HG02588 (cell line): ENCODE data around the gene MAP3K6.
"Not testable (repeated sequence)": the region's sequence is repeated elsewhere in the genome, so short reads cannot be mapped to it uniquely, and the experiment has no call there.

Experiments
- ATAC-seq: cut with Tn5 transposase; IDR thresholded peaks from one replicate; pipeline ENCODE4 v1.9.1; 2021; ENCODE audit warnings: mild to moderate bottlenecking, moderate library complexity; ENCODE audit not compliant: unreplicated experiment

The MAP3K6 gene, protein sequence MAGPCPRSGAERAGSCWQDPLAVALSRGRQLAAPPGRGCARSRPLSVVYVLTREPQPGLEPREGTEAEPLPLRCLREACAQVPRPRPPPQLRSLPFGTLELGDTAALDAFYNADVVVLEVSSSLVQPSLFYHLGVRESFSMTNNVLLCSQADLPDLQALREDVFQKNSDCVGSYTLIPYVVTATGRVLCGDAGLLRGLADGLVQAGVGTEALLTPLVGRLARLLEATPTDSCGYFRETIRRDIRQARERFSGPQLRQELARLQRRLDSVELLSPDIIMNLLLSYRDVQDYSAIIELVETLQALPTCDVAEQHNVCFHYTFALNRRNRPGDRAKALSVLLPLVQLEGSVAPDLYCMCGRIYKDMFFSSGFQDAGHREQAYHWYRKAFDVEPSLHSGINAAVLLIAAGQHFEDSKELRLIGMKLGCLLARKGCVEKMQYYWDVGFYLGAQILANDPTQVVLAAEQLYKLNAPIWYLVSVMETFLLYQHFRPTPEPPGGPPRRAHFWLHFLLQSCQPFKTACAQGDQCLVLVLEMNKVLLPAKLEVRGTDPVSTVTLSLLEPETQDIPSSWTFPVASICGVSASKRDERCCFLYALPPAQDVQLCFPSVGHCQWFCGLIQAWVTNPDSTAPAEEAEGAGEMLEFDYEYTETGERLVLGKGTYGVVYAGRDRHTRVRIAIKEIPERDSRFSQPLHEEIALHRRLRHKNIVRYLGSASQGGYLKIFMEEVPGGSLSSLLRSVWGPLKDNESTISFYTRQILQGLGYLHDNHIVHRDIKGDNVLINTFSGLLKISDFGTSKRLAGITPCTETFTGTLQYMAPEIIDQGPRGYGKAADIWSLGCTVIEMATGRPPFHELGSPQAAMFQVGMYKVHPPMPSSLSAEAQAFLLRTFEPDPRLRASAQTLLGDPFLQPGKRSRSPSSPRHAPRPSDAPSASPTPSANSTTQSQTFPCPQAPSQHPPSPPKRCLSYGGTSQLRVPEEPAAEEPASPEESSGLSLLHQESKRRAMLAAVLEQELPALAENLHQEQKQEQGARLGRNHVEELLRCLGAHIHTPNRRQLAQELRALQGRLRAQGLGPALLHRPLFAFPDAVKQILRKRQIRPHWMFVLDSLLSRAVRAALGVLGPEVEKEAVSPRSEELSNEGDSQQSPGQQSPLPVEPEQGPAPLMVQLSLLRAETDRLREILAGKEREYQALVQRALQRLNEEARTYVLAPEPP (N-terminal part only)

DNA sequence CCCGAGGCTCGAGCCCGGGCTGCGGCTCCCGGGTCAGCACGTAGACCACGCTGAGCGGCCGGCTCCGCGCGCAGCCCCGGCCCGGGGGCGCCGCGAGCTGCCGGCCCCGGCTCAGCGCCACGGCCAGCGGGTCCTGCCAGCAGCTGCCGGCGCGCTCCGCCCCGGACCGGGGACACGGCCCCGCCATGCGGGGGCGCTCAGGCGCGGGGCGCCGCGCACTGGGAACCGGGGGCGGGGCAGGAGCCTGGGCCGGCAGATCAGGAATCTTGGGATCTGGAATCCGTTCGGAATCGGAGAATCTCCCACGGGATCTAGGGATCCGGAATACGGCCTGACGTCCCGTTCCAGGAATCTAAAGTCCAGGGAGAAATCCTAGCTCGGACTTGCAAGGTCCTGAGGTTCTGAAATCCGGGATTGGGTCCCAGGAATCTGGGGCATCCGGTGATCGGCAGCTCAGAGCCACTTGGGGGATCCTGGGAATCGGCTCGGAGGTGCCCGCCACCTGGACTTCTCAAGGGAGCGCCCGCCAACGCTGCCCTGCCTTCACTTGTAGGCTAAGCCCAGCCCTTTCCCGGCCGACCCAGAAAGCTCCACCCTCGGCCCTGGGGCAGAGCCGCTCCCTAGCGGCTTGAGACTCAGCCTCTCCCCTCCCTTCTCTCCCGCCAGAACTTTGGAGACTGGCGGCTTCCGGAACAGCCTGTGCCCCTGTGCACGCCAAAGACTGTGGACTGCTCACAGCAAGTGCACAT lies at the start of gene MAP3K6:
TSS of gene MAP3K6 (minus strand) at position 551 of the 749 bp plus-strand sequence. CDS start at position 187, 364 bp downstream.
- ATAC-seq = no peak

DNA sequence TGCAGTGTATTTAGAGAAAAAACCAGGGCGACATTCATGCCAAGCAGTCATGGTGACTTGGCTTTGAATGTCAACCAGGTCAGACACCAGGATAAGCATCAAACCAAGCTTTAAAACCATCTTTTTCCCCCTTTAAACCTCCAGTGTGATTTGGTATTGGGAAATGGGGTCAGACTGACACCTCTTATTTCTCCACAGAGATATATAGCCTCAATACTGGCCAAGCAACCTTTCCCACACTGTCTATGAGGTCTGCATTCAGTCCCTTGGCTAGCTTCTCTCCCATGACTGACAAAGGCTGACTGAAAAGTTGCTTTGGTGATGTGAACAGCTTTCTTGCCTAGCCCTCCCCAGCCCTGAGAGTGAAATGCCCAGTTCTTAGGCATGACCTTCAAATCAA lies 47.3 kb upstream of the MAP3K6 start:
- ATAC-seq = no peak

DNA sequence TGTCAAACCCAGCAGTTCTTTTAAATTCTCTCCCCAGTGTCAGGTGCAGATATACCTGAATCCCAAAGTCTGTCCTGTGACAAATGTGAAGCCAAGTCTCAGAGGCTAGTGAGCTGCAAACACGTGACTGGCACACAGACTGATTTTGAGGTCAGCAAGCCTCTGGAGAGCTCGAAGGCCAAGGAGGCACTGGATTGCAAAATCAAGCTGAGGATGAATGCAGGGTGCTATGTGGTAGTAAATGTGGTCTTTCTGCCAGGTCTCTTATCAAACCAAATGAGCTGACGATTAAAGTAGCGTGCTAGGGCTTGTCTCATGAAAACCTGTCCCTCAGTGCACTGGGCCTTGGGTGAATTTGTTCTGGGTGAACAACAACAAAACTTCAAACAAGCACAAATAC lies 46.2 kb upstream of the MAP3K6 start:
- no peak for ATAC-seq

DNA sequence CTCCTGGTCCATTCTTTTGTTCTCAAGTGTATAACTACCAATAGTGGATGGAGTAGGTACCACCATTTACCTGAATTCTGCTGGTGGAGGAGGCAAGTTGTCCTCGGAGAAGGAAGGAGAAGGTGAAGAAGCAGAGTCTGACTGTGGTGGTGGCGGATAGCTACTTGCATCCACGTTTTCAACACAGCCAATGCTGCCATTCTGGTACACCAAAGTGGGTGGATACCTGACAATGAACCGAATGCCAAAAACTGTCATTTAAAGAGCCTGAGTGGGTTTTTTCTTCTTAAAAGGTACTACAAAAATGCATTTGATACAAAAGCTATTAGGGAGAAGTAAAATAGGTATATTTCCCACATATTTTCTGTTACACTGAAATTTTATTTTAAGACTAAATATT lies 45.7 kb upstream of the MAP3K6 start:
- ATAC-seq = no peak

DNA sequence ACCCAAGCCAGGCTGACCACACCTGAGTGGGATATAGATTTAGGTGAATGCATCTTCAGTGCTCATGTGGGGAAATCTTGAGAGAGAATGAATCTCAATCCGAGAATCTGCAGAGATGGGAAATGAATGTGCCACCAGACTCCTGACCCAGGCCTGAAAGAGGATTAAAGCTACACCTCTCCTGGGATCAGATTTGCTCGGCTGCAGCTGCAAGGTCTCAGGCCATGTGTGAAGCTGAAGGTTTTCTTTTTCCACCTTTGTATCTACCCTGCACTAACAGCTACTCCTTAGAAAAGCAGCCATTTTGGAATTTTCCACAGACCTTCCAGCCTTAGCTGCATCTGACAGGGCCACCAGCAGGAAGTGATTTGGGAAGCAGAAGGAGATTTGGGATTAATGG lies 43.9 kb upstream of the MAP3K6 start:
- no peak for ATAC-seq

DNA sequence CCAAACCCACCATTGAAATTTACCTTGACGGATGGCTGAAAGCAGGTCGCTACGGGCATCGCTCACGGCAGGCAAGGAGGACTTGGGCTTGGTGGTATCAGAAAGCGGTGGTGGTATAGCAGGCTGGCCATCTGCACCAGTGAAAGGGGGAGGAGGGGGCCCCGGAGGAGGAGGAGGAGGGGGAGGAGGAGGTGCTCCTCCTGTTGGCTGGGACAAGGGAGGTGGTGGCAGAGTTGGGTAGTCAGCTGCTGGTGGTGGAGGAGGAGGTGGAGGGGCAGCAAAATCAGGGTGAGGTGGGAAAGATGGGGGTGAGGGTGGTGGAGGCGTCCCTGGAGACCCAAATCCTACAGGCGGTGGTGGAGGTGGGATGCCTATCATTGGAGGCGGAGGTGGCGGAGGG lies 42.9 kb upstream of the MAP3K6 start:
- ATAC-seq = no peak

DNA sequence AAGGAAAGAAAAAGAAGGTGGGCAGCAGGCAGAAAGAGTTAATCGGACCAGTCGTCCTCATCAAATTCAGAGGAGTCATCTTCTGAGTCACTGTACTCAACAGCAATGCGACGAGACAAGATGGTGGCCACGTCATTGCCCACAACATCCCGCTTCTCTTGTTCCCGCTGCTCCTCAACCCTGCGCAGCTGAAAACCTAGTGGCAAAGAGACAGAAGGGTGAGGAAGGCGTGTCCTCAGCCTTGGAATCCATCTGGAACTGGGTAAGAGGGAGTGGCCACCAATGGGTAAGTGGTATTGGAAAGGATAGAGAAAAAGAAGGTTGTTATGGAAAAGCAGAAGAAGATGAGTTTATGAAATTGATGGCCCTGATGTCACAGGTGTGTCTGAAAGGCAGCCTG lies 41.4 kb upstream of the MAP3K6 start:
- ATAC-seq = no peak

DNA sequence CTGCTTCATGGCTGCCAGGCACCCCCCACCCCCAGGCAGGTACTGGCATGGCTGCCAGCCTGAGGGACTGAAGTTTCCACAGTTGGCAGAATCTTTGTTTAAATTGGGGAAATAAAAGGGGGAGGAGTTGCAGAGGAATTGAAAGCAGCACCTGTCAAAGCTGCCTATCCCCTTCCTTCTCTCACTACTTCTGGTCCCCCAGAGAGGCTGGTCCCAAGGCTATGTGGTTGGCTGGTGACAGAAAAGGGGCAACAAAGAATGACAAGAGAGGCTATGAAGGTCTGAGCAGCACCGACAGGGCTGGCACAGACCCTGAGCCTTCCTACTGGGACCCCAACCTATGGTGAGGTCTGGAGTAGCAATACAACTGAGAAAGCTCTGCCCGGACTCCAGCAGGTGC lies 40.0 kb upstream of the MAP3K6 start:
- not testable (repeated sequence) for ATAC-seq

DNA sequence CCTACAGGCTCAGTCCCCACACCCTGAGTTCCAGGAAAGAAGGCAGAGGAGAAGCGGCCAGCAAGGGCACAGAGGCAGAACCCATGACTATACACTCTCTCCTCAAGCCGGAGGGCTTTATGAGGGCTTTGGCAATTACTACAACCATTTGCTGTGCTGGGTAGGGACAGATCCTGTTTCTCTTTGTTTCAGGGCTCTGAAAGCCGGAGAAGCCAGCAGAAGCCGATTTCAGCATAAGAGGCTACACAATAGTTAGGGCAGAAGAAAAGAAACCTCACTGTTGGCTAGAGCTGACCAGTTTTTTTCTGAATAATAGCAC lies 39.6 kb upstream of the MAP3K6 start:
- no peak for ATAC-seq

DNA sequence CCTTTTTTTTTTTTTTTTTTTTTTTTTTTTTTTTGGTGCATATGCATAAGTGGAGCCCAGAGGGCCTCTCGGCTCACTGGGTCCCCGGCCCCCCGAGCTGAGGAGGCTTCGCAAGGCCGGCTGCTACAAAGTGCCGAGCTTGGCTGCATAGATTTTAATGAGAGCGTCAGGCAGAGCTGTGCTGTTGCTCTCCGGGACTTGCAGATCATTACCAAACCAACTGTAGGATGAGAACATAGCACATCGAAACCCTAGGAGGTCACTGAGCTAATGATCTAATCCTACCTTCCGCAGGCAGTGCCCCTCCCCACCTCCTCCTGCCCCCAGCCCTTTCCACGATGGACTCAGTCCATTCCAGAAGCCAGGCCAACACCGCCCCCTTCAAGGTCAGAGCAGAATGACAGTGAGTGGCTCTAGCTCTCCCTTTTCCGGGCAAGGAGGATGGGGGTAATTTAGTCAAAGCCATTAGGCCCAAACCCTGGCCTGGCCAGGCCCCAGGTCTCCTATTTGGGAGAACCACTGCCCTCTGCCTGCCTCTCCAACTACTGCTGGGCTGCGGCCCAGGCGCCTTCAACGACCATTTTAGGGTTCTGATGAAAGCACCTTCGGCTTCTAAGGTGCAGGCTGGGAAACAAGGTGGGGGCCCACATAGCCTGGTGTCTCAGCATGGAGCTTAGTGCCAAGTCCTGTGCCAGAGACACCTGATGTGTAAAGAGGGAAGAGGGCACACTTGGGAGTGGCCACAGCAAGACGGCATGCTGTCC lies 39.0 kb upstream of the MAP3K6 start:
- ATAC-seq = not testable (repeated sequence)

DNA sequence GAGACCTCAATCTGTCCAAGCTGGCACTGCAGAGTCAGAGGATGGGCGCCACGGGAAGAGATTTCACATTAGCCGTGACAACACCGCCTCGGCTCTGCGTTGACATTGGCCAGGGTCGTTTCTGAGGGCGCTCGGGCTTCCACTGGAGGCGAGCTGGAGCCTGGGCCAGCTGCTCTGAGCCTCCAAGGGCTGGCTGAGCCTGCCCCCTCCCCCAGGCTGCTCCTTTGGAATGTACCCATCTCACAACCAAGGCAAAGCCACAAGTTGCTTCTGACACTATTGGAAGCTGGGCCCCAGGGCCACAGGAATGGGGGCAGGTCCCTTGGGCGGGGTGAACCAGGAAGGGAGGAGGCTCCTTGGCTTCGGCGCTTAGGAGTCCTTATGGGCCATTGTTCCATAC lies 38.3 kb upstream of the MAP3K6 start:
- no peak for ATAC-seq

DNA sequence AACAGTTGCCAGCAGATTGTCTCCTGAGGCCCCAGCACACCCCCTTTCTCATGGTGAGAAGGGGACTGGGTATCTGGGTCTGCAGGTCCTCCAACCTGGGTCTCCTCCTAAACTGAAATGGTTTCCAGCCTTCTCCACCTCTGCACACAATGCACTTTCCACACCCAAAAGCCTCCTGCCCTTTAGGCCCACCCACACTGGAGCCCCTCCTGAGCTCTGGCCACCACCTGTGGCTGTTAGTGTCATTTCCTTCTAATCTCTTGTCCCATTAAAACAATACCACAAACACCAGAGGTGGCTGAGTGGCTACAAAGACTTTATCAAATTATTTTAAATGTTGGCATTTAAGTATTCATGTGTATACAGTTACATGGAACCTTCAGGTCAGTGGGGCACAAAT lies 37.2 kb upstream of the MAP3K6 start:
- no peak for ATAC-seq

DNA sequence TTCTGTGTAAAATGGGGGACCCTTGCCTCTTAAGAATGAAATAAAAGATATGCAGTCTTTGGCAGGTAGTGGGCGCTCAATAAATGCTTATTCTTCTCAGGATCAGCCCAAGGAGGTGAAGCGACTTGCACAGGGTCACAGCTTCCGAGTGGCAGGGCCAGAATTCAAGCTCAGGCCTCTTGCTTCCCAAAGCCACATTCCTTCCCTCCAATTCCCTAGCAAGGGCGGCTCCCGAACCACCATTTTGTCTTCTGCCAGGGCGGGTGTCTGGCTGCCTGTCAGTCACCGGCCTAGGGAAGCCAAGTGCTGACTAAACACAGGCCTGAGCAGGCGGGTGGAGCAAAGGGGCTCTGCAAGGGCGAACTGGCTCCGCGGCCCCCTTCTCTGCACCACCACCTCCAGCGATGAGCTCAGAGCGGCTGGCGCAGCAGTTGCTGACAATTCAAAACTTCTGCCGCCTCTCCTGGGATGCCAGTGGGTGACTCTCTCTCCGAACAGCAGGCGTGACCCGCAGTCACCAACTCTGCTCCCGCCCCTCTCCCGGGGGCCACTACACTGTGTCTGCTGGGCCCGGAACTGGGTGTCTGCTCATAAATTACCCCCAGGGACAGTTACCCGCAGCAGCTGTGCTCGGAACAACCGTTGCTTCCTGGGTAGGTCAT lies 36.4 kb upstream of the MAP3K6 start:
- no peak for ATAC-seq

DNA sequence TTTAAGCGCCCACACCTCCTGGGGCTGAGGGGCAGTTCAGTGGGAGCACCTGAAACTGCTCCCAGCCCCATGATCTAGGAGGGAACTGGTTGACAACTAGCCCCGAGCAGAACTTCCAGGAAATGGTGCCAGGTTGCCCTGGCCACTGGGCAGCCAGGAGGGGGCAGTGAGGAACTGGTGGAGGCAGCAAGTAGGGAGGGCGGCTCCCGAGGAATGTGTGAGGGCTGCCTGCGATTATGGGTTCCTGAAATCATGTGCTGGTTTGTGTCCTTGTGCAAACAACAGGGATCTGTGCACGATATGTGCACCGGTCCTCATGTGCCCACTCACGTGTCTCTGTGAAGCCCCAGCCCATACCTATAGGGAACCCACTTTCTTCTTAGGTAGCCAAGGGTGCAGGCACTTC lies 35.6 kb upstream of the MAP3K6 start:
- no peak for ATAC-seq

DNA sequence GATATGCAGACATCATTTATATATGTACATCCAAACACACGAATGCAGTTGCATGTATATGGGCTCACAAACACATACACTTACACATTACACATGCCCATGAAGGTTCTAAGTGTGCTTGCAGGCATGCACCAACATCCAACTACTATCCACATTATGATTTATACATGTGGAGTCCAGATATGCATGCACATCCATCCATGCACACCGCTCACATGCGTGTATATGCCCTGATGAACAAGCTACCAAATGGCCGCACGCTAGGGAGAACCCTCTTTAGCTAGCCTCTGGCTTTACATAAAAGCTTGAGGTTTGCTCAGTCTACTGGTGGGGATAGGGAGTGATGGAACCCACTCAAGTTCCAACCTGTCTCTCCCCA lies 34.2 kb upstream of the MAP3K6 start:
- ATAC-seq = no peak

DNA sequence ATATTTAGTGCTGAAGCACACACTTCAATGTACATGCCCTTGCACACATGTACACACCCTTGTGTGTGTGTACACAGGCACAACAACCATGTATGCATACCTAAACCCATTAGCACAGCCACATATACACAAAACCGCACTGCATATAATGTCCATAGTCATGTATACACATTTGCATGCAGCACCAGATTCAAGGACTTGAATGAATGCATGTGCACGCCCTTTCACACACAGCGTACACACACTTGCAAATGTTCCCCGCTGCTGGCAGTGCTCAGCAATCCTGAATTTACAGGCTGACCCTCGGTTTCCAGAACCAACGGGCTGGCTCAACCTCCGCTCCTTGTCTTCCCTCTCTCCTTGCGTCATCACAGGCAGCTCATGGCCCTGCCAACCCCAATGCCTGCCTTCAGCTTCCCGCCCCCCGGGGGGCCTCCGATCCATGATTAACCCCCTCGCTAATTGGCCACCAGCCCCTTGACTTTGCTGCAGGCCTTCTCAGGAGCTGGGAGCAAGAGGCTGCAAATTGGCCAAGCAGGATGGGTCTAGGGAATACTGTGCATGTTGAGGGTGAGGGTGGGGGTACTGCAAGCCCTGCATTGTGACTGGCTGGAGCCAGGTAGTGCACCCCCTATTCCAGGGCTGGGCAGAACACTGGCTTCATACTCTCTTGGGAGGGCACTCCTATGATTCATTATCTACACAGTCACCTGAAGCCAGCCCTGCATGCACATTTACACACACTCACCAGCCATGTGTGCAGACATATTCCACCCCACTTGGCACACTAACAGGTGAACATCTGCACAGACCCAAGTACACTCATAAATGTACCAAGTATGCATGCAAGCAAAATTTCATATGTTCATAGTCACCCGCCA lies 33.6 kb upstream of the MAP3K6 start:
- no peak for ATAC-seq

DNA sequence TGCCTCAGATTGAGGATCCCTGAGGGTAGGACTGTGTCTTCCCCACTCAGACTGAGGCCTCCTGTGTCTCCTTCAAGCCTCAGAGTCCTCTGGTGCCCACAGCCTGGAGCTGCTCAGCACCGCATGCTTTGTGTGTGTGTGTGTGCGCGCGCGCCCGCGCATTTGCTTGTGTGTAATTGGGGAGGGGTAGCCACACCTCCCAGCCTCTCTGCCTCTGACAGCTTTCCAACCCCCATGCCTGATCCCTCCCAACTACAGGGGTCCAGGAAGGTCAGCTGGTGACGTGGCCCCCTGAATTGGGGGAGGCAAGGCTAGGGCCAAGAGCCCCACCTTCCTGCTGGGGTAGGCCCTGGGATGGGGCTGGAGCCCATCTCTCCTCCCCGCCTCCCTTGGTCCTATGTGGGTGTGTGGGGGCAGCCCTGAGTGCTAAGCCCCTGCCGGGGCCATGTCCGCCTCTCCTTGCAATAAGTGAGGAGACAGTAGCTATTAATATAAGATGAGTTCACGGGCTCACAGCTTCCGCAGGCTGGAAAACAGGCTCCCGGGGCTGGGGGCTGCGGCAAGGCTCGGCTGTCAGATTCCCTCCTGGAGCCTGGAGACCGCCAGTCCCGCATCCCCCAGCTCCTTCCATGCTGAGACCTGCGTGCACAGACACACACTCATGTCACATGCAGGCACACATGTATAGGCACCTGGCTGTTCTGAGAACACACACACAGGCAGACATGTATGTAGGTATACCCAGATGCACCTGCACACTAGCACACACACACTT lies 32.7 kb upstream of the MAP3K6 start:
- no peak for ATAC-seq
